Activated CD4-positive, alpha-beta T cell treated with anti-CD3 and anti-CD28 coated beads for 36 hours (primary cell): ENCODE data around the gene OR6Q1. TPM values are rescaled to one million over a fixed set of nuclear protein-coding genes. Genes with fewer than 3 reads are reported as not detected.

Source experiments
- ATAC-seq: fragments of 200-7000 bp; cut with Tn5 transposase; one replicate; pipeline ENCODE4 v1.10.0; 2021; ENCODE audit warnings: mild to moderate bottlenecking, moderate library complexity
- CTCF ChIA-PET: fragments of 350-600 bp; sonication (Branson Sonifier 250); formaldehyde crosslinking; loops from one replicate; lab custom pipeline; 2021; ENCODE audit warnings: antibody characterized with exemption; lab: Charles Lee
- POLR2A ChIA-PET: fragments of 350-600 bp; sonication (Branson Sonifier 250); formaldehyde crosslinking; loops from one replicate; lab custom pipeline; 2021; ENCODE audit warnings: antibody characterized with exemption, inconsistent platforms; lab: Charles Lee
- DNase-seq: peaks from one replicate; pipeline ENCODE4 v3.0.0-alpha.2; 2020
- H3K27ac Mint-ChIP-seq: one replicate; pipeline ENCODE4 v1.8.0; 2021; ENCODE audit warnings: mixed read lengths
- H3K27me3 Mint-ChIP-seq: one replicate; pipeline ENCODE4 v1.8.0; 2021; ENCODE audit warnings: mixed read lengths
- H3K36me3 Mint-ChIP-seq: one replicate; pipeline ENCODE4 v1.8.0; 2021; ENCODE audit warnings: low read depth, mixed read lengths
- H3K4me1 Mint-ChIP-seq: one replicate; pipeline ENCODE4 v1.8.0; 2021; ENCODE audit warnings: mixed read lengths
- H3K4me3 Mint-ChIP-seq: one replicate; pipeline ENCODE4 v1.8.0; 2021; ENCODE audit warnings: mild to moderate bottlenecking, moderate library complexity, mixed read lengths
- H3K9me3 Mint-ChIP-seq: one replicate; pipeline ENCODE4 v1.8.0; 2021; ENCODE audit warnings: low read depth, mixed read lengths
- intact Hi-C, 2 experiments: fragments of 100-400 bp; cut with DNase I in 1 of 2; cut with micrococcal nuclease in 1 of 2; formaldehyde crosslinking; loops; one replicate each; pipeline versions ENCODE4 v1.14.2 to v1.15.1; 2022 to 2024; cut with DNase I, micrococcal nuclease
- total RNA-seq, 2 experiments: library from RNA; stranded (reverse); gene quantifications; one replicate each; pipeline ENCODE4 v1.2.3, GENCODE V29; 2021

Gene OR6Q1
- total RNA-seq, 2 experiments from 2014 or later = not detected

DNA sequence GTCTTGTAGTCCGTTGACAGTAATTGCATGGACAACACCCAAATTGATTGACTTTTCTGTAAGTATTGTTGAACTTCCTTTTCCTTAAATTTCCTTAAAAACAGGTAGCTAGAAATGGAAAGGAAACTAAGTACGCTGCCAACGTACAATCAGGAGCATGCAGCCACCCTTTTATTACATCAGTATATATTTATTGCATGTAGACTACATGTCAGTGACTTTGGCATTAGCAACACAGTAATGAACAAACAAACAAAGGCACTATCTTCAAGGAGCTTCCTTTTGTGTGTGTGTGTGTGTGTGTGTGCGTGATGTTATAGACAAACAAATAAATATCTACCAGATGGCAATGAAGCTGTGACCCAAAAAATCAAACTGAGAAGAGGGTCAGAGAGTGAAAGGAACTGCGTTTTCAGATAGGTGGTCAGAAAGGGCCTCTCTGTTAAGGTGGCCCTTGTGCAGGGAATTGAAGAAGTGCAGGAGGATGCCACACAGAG, 7.3 kb upstream of the OR6Q1 start, which contains the start of gene OR9Q1:
Gene OR9Q1 (plus strand): TSS at position 447 of the 497 bp plus-strand sequence. CDS start 155,564 bp downstream, outside the sequence.
- Mint-ChIP-seq H3K27ac (no peak within 1 kb of the TSS), H3K9me3 (no peaks in the 10 kb centered on the region), H3K36me3 (no peaks in the 10 kb centered on the region), H3K4me3 (no peak within 1 kb of the TSS), H3K4me1 (no peaks in the 10 kb centered on the region), H3K27me3 (peaks cover 7% of the 10 kb centered on the region)
- ChIA-PET POLR2A (no interaction called here), CTCF (no interaction called here)
- intact Hi-C loops = no loop called here
- no peak for DNase-seq
- no peak for ATAC-seq

GRCh38 chr11:58024601-58025091, 6.1 kb upstream of the OR6Q1 start:
- ChIA-PET CTCF (no interaction called here), POLR2A (no interaction called here)
- no peaks in the 10 kb centered on the region for H3K36me3 Mint-ChIP-seq
- no peak for DNase-seq
- ATAC-seq = no peak
- no peak overlapping the region for H3K4me3 Mint-ChIP-seq
- no peaks in the 10 kb centered on the region for H3K4me1 Mint-ChIP-seq
- intact Hi-C loops = no loop called here
- no peaks in the 10 kb centered on the region for H3K9me3 Mint-ChIP-seq
- H3K27ac Mint-ChIP-seq = no peak overlapping the region
- H3K27me3 Mint-ChIP-seq = peaks cover 7% of the 10 kb centered on the region

DNA sequence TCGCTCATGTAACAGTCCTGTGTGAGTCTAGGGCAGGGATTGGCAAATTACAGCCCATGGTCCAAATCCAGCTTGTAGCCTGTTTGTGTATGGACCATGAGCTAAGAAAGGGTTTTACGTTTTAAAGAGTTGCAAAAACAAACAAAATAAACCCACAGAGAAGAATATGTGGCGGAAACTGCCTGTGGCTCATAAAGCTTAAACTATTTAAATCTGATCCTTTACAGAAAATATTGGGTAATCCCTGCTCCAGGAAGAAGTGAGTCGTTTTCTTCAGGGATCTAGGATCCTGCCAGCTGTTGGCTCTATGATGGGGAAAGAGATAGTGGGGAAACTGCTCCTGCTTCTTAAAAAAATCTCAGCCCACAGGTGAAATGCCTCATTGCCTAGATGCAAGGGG, 3.4 kb upstream of the OR6Q1 start:
- POLR2A ChIA-PET = no interaction called here
- Mint-ChIP-seq H3K27me3 (peaks cover 14% of the 10 kb centered on the region), H3K36me3 (no peaks in the 10 kb centered on the region), H3K4me3 (no peak overlapping the region), H3K4me1 (no peaks in the 10 kb centered on the region), H3K27ac (no peak overlapping the region), H3K9me3 (no peaks in the 10 kb centered on the region)
- DNase-seq (no peak), ATAC-seq (no peak)
- CTCF ChIA-PET = interaction anchor here (0.5 kb wide), 1 partner anchor 457 kb away, joined by 4 read pairs; no protein-coding TSS in a partner anchor
- intact Hi-C loops = no loop called here

- H3K9me3 Mint-ChIP-seq = no peaks in the 10 kb centered on the region
- DNase-seq (no peak), ATAC-seq (no peak)
- ChIA-PET POLR2A (no interaction called here), CTCF (no interaction called here)
- H3K4me1 Mint-ChIP-seq = no peaks in the 10 kb centered on the region
- intact Hi-C loops = no loop called here
- H3K27ac Mint-ChIP-seq = no peak overlapping the region
- H3K4me3 Mint-ChIP-seq = no peak overlapping the region
- H3K27me3 Mint-ChIP-seq = peaks cover 12% of the 10 kb centered on the region
- no peaks in the 10 kb centered on the region for H3K36me3 Mint-ChIP-seq
Observed at GRCh38 chr11:58028687-58029411, 1.9 kb upstream of the OR6Q1 start.

- DNase-seq = no peak
- intact Hi-C loops = loop anchor here in 1 of 2 experiments (10.0 kb wide), 1 partner anchor 50 kb away; no protein-coding TSS in a partner anchor
- Mint-ChIP-seq H3K4me3 (no peak overlapping the region), H3K9me3 (peaks cover 2% of the 10 kb centered on the region), H3K27ac (no peak overlapping the region), H3K27me3 (peaks cover 9% of the 10 kb centered on the region), H3K36me3 (no peaks in the 10 kb centered on the region), H3K4me1 (no peaks in the 10 kb centered on the region)
- CTCF ChIA-PET = no interaction called here
- ATAC-seq = no peak
- POLR2A ChIA-PET = no interaction called here
Observed at GRCh38 chr11:58034471-58034870, 3.7 kb downstream of the OR6Q1 start.

DNA sequence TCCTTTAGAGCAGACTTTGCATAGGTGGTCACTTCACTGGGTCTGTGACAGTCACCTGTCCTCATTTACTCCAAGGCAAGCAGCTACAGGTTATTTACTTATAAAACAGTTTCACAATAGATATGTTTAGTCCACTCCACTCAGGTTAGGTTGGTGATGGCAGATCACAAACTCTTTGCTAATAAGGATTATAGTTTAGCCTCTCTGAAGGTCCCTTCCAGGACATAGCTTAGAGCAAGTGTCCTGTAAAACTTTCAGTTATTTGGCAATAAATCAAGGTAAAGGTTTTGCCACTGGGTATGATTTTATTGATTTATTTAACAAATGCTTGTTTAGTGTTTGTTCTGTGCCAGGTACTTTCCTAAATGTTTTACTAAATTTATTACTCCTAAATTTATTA, 8.8 kb downstream of the OR6Q1 start:
- Mint-ChIP-seq H3K4me1 (no peaks in the 10 kb centered on the region), H3K9me3 (peaks cover 2% of the 10 kb centered on the region), H3K27ac (no peak overlapping the region), H3K36me3 (no peaks in the 10 kb centered on the region), H3K27me3 (no peaks in the 10 kb centered on the region), H3K4me3 (no peak overlapping the region)
- CTCF ChIA-PET = interaction anchor here (0.6 kb wide), 1 partner anchor 919 kb away, joined by 4 read pairs; no protein-coding TSS in a partner anchor
- DNase-seq = no peak
- ATAC-seq = no peak
- POLR2A ChIA-PET = no interaction called here
- intact Hi-C loops = loop anchor here in 1 of 2 experiments (5.0 to 10.0 kb wide), 2 partner anchors 45 to 997 kb away; no protein-coding TSS in a partner anchor

GRCh38 chr11:58043379-58043778, 12.6 kb downstream of the OR6Q1 start:
- POLR2A ChIA-PET = interaction anchor here (0.7 kb wide), 1 partner anchor 246 kb away, joined by 3 read pairs; no protein-coding TSS in a partner anchor
- Mint-ChIP-seq H3K27ac (no peak overlapping the region), H3K9me3 (no peaks in the 10 kb centered on the region), H3K4me1 (no peaks in the 10 kb centered on the region), H3K4me3 (no peak overlapping the region), H3K27me3 (peaks cover 8% of the 10 kb centered on the region), H3K36me3 (no peaks in the 10 kb centered on the region)
- CTCF ChIA-PET = no interaction called here
- ATAC-seq = no peak
- intact Hi-C loops = no loop called here
- DNase-seq = no peak

- intact Hi-C loops = no loop called here
- ATAC-seq = no peak
- Mint-ChIP-seq H3K4me1 (no peaks in the 10 kb centered on the region), H3K4me3 (no peak overlapping the region), H3K9me3 (no peaks in the 10 kb centered on the region), H3K36me3 (no peaks in the 10 kb centered on the region), H3K27ac (no peak overlapping the region), H3K27me3 (peaks cover 8% of the 10 kb centered on the region)
- ChIA-PET CTCF (no interaction called here), POLR2A (no interaction called here)
- no peak for DNase-seq
Observed at GRCh38 chr11:58046231-58046630, 15.5 kb downstream of the OR6Q1 start.

GRCh38 chr11:58047818-58048217, 17.1 kb downstream of the OR6Q1 start:
- ChIA-PET POLR2A (no interaction called here), CTCF (no interaction called here)
- Mint-ChIP-seq H3K27ac (no peak overlapping the region), H3K4me3 (no peak overlapping the region), H3K4me1 (no peaks in the 10 kb centered on the region), H3K36me3 (no peaks in the 10 kb centered on the region), H3K27me3 (peaks cover 8% of the 10 kb centered on the region), H3K9me3 (no peaks in the 10 kb centered on the region)
- ATAC-seq (no peak), DNase-seq (no peak)
- intact Hi-C loops = no loop called here

GRCh38 chr11:58055806-58056401, 25.2 kb downstream of the OR6Q1 start:
- H3K9me3 Mint-ChIP-seq = no peaks in the 10 kb centered on the region

DNA sequence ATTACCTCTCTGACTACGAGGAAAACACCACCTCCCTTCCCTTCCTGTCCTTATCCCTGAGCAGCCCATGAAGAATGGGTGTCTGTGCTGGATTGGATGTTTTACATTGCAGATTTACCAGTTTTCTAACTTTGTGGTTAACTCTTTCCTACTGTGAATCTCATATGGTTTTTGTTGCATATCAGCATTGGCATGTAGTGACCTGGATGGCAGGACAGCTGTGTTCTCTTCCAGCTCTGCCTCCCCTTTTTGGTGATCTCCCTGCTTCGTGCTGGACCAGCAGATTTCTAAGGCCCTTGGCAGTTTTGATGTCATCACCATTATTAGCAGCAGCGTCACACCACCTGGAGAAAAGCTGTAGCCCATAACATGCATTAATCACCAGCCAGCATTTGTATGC, 26.7 kb downstream of the OR6Q1 start:
- Mint-ChIP-seq H3K27me3 (peaks cover 2% of the 10 kb centered on the region), H3K36me3 (no peaks in the 10 kb centered on the region), H3K9me3 (no peaks in the 10 kb centered on the region), H3K4me3 (no peak overlapping the region), H3K27ac (no peak overlapping the region), H3K4me1 (no peaks in the 10 kb centered on the region)
- CTCF ChIA-PET = no interaction called here
- DNase-seq (no peak), ATAC-seq (no peak)
- POLR2A ChIA-PET = no interaction called here
- intact Hi-C loops = no loop called here

More at GRCh38 chr11:58055806-58056401, 25.2 kb downstream of the OR6Q1 start:
- H3K27me3 Mint-ChIP-seq = peaks cover 2% of the 10 kb centered on the region
- H3K36me3 Mint-ChIP-seq = no peaks in the 10 kb centered on the region
- CTCF ChIA-PET = no interaction called here
- H3K4me1 Mint-ChIP-seq = no peaks in the 10 kb centered on the region
- ATAC-seq (no peak), DNase-seq (no peak)
- no peak overlapping the region for H3K4me3 Mint-ChIP-seq
- POLR2A ChIA-PET = no interaction called here
- H3K27ac Mint-ChIP-seq = no peak overlapping the region
- intact Hi-C loops = no loop called here
